H1 (cell line): ENCODE results near the gene ACBD5. TPM values are rescaled to one million over a fixed set of nuclear protein-coding genes. Genes with fewer than 3 reads are reported as not detected.

ENCODE experiments used
- CTCF ChIA-PET: fragments of 300-600 bp; sonication (Branson Sonifier 250); formaldehyde crosslinking; loops from one replicate; lab custom pipeline; 2021; ENCODE audit not compliant: partially characterized antibody; lab: Charles Lee
- POLR2A ChIA-PET: fragments of 300-600 bp; sonication (Branson Sonifier 250); formaldehyde crosslinking; loops from one replicate; lab custom pipeline; 2021; ENCODE audit warnings: inconsistent platforms; ENCODE audit not compliant: partially characterized antibody; lab: Charles Lee
- DNase-seq, 2 experiments: peaks; one replicate each; pipeline versions ENCODE4 v3.0.0 to v3.0.0-alpha.2; 2010 to 2022; ENCODE audit warnings: low spot score in 2 of 2, low read depth in 1 of 2, mixed read lengths in 1 of 2
- FAIRE-seq: peaks from 2 replicates; lab custom pipeline; 2011; peaks lifted over from hg19 to GRCh38; lab: Jason Lieb, UNC
- H2AFZ ChIP-seq: 2 replicates; pipeline ENCODE4 v1.8.1; 2012; ENCODE audit warnings: low read length, inconsistent platforms
- H2AK5ac ChIP-seq: 2 replicates; pipeline ENCODE4 v1.6.1; 2013; ENCODE audit warnings: low read depth, low read length
- H2BK120ac ChIP-seq: replicated peaks from 2 replicates; pipeline ENCODE3; 2013; ENCODE audit warnings: low read depth, low read length, inconsistent platforms
- H2BK12ac ChIP-seq: 2 replicates; pipeline ENCODE4 v1.6.1; 2013; ENCODE audit warnings: low read depth, low read length
- H2BK15ac ChIP-seq: 2 replicates; pipeline ENCODE4 v1.6.1; 2013; ENCODE audit warnings: low read length
- H2BK20ac ChIP-seq: 2 replicates; pipeline ENCODE4 v1.6.1; 2013; ENCODE audit warnings: low read length
- H2BK5ac ChIP-seq: 2 replicates; pipeline ENCODE4 v1.6.1; 2013; ENCODE audit warnings: low read depth, low read length
- H3K14ac ChIP-seq: 2 replicates; pipeline ENCODE4 v1.6.1; 2013; ENCODE audit warnings: inconsistent platforms; ENCODE audit not compliant: insufficient read length
- H3K18ac ChIP-seq: 2 replicates; pipeline ENCODE4 v1.6.1; 2013; ENCODE audit warnings: low read length; ENCODE audit errors: extremely low read depth
- H3K23ac ChIP-seq: 2 replicates; pipeline ENCODE4 v1.6.1; 2013; ENCODE audit warnings: inconsistent platforms; ENCODE audit not compliant: insufficient read length
- H3K23me2 ChIP-seq: 2 replicates; pipeline ENCODE4 v1.6.1; 2013; ENCODE audit warnings: low read depth, low read length
- H3K27ac ChIP-seq: 2 replicates; pipeline ENCODE4 v1.6.1; 2011; ENCODE audit warnings: low read depth, low read length, inconsistent platforms
- H3K27me3 ChIP-seq, 4 experiments: replicated peaks in 1 of 4; 1 replicate in 1 of 4; 2 replicates in 3 of 4; pipeline versions ENCODE4 v1.6.1 to v1.8.1; 2011 to 2013; ENCODE audit warnings: low read length in 3 of 4, mild to moderate bottlenecking in 3 of 4, inconsistent platforms in 2 of 4, mixed read lengths in 2 of 4, moderate library complexity in 1 of 4; ENCODE audit not compliant: control insufficient read depth in 3 of 4, insufficient read depth in 3 of 4; ENCODE audit errors: extremely low read depth in 1 of 4
- H3K36me3 ChIP-seq, 4 experiments: 2 replicates each; pipeline versions ENCODE4 v1.6.1 to v1.8.1; 2011 to 2013; ENCODE audit warnings: mild to moderate bottlenecking in 4 of 4, low read length in 3 of 4, moderate library complexity in 2 of 4, control low read depth in 1 of 4, inconsistent platforms in 1 of 4; ENCODE audit not compliant: insufficient read depth in 4 of 4, control insufficient read depth in 2 of 4
- H3K4ac ChIP-seq: replicated peaks from 2 replicates; pipeline ENCODE3; 2013; ENCODE audit warnings: low read length, low read depth, mixed read lengths, inconsistent platforms; ENCODE audit not compliant: insufficient read length
- H3K4me1 ChIP-seq, 4 experiments: replicated peaks in 1 of 4; 1 replicate in 1 of 4; 2 replicates in 3 of 4; pipeline versions ENCODE4 v1.6.1 to v1.8.1; 2011 to 2013; ENCODE audit warnings: low read length in 3 of 4, inconsistent platforms in 2 of 4, mixed read lengths in 1 of 4; ENCODE audit not compliant: insufficient read depth in 4 of 4, control insufficient read depth in 3 of 4
- H3K4me2 ChIP-seq, 2 experiments: 2 replicates each; pipeline versions ENCODE4 v1.6.1 to v1.8.1; 2011 to 2013; ENCODE audit warnings: low read depth in 2 of 2, low read length in 2 of 2, control low read depth in 1 of 2, inconsistent platforms in 1 of 2, mild to moderate bottlenecking in 1 of 2; ENCODE audit not compliant: insufficient read depth in 1 of 2
- H3K4me3 ChIP-seq, 4 experiments: fragments of 200-600, 300-600 bp in 1 of 4; sonication (generic), shearing (Covaris generic), sonication (Bioruptor Twin) in 1 of 4; 2 replicates each; pipeline versions ENCODE4 v1.5.1 to v1.8.1; 2011 to 2016; ENCODE audit warnings: low read length in 4 of 4, low read depth in 3 of 4, control low read depth in 2 of 4, inconsistent platforms in 2 of 4, mild to moderate bottlenecking in 2 of 4, mixed read lengths in 1 of 4, moderate library complexity in 1 of 4; ENCODE audit not compliant: insufficient read depth in 2 of 4; ENCODE audit errors: extremely low read depth in 1 of 4
- H3K56ac ChIP-seq: replicated peaks from 2 replicates; pipeline ENCODE3; 2013; ENCODE audit warnings: low read depth, mild to moderate bottlenecking, mixed read lengths, low read length, inconsistent platforms; ENCODE audit not compliant: insufficient read length
- H3K79me1 ChIP-seq: 2 replicates; pipeline ENCODE4 v1.6.1; 2013; ENCODE audit warnings: low read depth, low read length, control low read depth
- H3K79me2 ChIP-seq, 2 experiments: 2 replicates each; pipeline versions ENCODE4 v1.6.1 to v1.8.1; 2012 to 2013; ENCODE audit warnings: low read length in 2 of 2, mild to moderate bottlenecking in 2 of 2, inconsistent platforms in 1 of 2; ENCODE audit not compliant: insufficient read depth in 2 of 2, control insufficient read depth in 1 of 2
- H3K9ac ChIP-seq, 4 experiments: replicated peaks in 1 of 4; 1 replicate in 1 of 4; 2 replicates in 3 of 4; pipeline versions ENCODE4 v1.6.1 to v1.8.1; 2011 to 2013; ENCODE audit warnings: low read depth in 3 of 4, low read length in 3 of 4, control low read depth in 2 of 4, mild to moderate bottlenecking in 2 of 4, moderate library complexity in 2 of 4, inconsistent platforms in 1 of 4; ENCODE audit errors: extremely low read depth in 1 of 4
- H3K9me3 ChIP-seq, 2 experiments: 2 replicates each; pipeline versions ENCODE4 v1.6.1 to v1.8.1; 2012 to 2013; ENCODE audit warnings: mild to moderate bottlenecking in 2 of 2, moderate library complexity in 2 of 2, control low read depth in 1 of 2, inconsistent platforms in 1 of 2, low read depth in 1 of 2, low read length in 1 of 2, mixed read lengths in 1 of 2; ENCODE audit not compliant: insufficient read depth in 2 of 2
- H4K20me1 ChIP-seq, 2 experiments: replicated peaks in 1 of 2; 2 replicates each; pipeline versions ENCODE3 to v1.8.1; 2011 to 2013; ENCODE audit warnings: inconsistent platforms in 2 of 2, low read length in 2 of 2, mild to moderate bottlenecking in 1 of 2; ENCODE audit not compliant: insufficient read depth in 2 of 2, control insufficient read depth in 1 of 2
- H4K5ac ChIP-seq: 2 replicates; pipeline ENCODE4 v1.6.1; 2013; ENCODE audit warnings: low read length, low read depth, mixed read lengths, inconsistent platforms; ENCODE audit not compliant: insufficient read length
- H4K8ac ChIP-seq: 2 replicates; pipeline ENCODE4 v1.8.0; 2013; ENCODE audit warnings: mild to moderate bottlenecking, moderate library complexity, low read length, inconsistent platforms; ENCODE audit not compliant: insufficient read depth; ENCODE audit errors: extremely low read depth
- H4K91ac ChIP-seq: replicated peaks from 2 replicates; pipeline ENCODE3; 2013; ENCODE audit warnings: low read length, mixed read lengths, inconsistent platforms; ENCODE audit not compliant: insufficient read length
- CTCF ChIP-seq, 3 experiments: IDR thresholded peaks; 1 replicate in 2 of 3; 2 replicates in 1 of 3; pipeline versions ENCODE4 v1.5.1 to v1.6.1; 2011; ENCODE audit warnings: low read length in 3 of 3, mild to moderate bottlenecking in 3 of 3, inconsistent platforms in 2 of 3, low read depth in 1 of 3, moderate library complexity in 1 of 3; ENCODE audit not compliant: insufficient read depth in 1 of 3; ENCODE audit errors: control extremely low read depth in 1 of 3
- FOSL1 ChIP-seq: IDR thresholded peaks from 2 replicates; pipeline ENCODE4 v1.6.1; 2011; ENCODE audit warnings: mild to moderate bottlenecking, low read depth, low read length, moderate library complexity; ENCODE audit not compliant: insufficient read depth
- WGBS, 2 experiments: shearing (Covaris generic) in 1 of 2; methylation state at CpG; one replicate each; pipeline versions ENCODE4 v1.1.6 to v1.1.7; 2013 to 2015; ENCODE audit warnings: low lambda C conversion rate in 2 of 2, mixed read lengths in 2 of 2, inconsistent platforms in 1 of 2, low coverage in 1 of 2, missing lambda C conversion rate in 1 of 2; ENCODE audit not compliant: insufficient replicate concordance in 2 of 2, insufficient coverage in 1 of 2, insufficient read length in 1 of 2; ENCODE audit errors: extremely low coverage in 1 of 2, missing lambda C conversion rate in 1 of 2; 5-methylcytosine and 5-hydroxymethylcytosine counted together
- polyA plus RNA-seq, 7 experiments: library from polyadenylated mRNA; depleted of rRNA in 3 of 7; stranded (reverse) in 5 of 7; unstranded in 2 of 7; fragments of >200 nt in 5 of 7; fragments of 200-250 nt in 2 of 7; gene quantifications; 1 replicate in 5 of 7; 2 replicates in 1 of 7; 4 replicates in 1 of 7; pipeline versions ENCODE4 v1.2.1 to v1.2.3, GENCODE V29; 2011 to 2013; ENCODE audit warnings: missing spikeins in 2 of 7, mixed read lengths in 2 of 7
- total RNA-seq: library from RNA; stranded (reverse); fragmentation: NEBNext Ultra II Directional; extraction: Animal tissue kit (Norgen Biotek cat#: 25700); gene quantifications from 2 replicates; pipeline ENCODE4 v1.2.1, GENCODE V29; 2021

Gene ACBD5
- total and polyA plus RNA-seq, 2 of the 8 experiments (the other 6 are each of a cell fraction or from before 2014, with no cell fraction given): 4.6 to 15.9 TPM

GRCh38 chr10:27169849-27170248 is 70.7 kb downstream of the ACBD5 start:
- Histone ChIP-seq H3K4me3 (no peak overlapping the region), H3K23me2 (no peaks in the 10 kb centered on the region), H2AFZ (no peak overlapping the region), H3K23ac (no peak overlapping the region), H3K27ac (no peak overlapping the region), H4K5ac (no peak overlapping the region), H2BK120ac (no peak overlapping the region), H3K36me3 (peaks cover 22 to 83% (median 58%) of the 10 kb centered on the region in 4 experiments), H3K9ac (no peak overlapping the region), H3K27me3 (no peaks in the 10 kb centered on the region), H3K14ac (no peak overlapping the region), H2BK12ac (no peak overlapping the region), H2BK20ac (no peak overlapping the region), H3K4me1 (no peaks in the 10 kb centered on the region), H3K4me2 (no peak overlapping the region), H3K56ac (no peak overlapping the region), H3K9me3 (no peaks in the 10 kb centered on the region), H3K79me1 (no peaks in the 10 kb centered on the region), H2BK5ac (no peak overlapping the region), H4K91ac (no peak overlapping the region), H3K79me2 (no peaks in the 10 kb centered on the region), H2AK5ac (no peak overlapping the region), H2BK15ac (no peak overlapping the region), H3K4ac (no peak overlapping the region), H4K20me1 (peaks cover 2 to 4% of the 10 kb centered on the region in 2 experiments), H3K18ac (no peak overlapping the region), H4K8ac (no peak overlapping the region)
- no peak for FAIRE-seq
- POLR2A ChIA-PET: interaction anchor here (0.7 to 2.3 kb wide), 3 partner anchors 13 to 65 kb away, joined by 4 to 5 read pairs (median 5); no protein-coding TSS in a partner anchor
- 94% methylated on average over 4 of the region's 4 CpGs; no CpG with 5 or more reads in 1 of the 2 experiments for WGBS, 2 experiments
- DNase-seq: no peak
- TF ChIP-seq FOSL1: no peak
- no peak for TF ChIP-seq CTCF (IDR thresholded peaks at IDR 0.05; ENCODE audit: control extremely low read depth in 1 of 3, insufficient read depth in 1 of 3, low read depth in 1 of 3, low read length in 3 of 3)
- CTCF ChIA-PET: interaction anchor here (1.1 kb wide), 1 partner anchor 90 kb away, joined by 3 read pairs; no protein-coding TSS in a partner anchor
